Suprapubic skin (tissue), 4 donors: ENCODE measurements around the gene HOXC5. TPM values are rescaled to one million over a fixed set of nuclear protein-coding genes. Genes with fewer than 3 reads are reported as not detected.
A peak's percentile ranks its signal among the peaks of the same experiment; 100 is the strongest.

Source experiments
- DNase-seq, 2 donors: peaks; one replicate each; pipeline ENCODE4 v3.0.0-alpha.2; 2019; ENCODE audit warnings: low spot score in 2 of 2
- H3K27ac ChIP-seq: fragments of 200-600 bp; sonication (generic); one replicate; pipeline ENCODE4 v1.5.1; 2019
- H3K27me3 ChIP-seq: fragments of 200-600 bp; sonication (generic); one replicate; pipeline ENCODE4 v1.5.1; 2019
- H3K36me3 ChIP-seq: fragments of 200-600 bp; sonication (generic); one replicate; pipeline ENCODE4 v1.5.1; 2019
- H3K4me1 ChIP-seq: fragments of 200-600 bp; sonication (generic); one replicate; pipeline ENCODE4 v1.5.1; 2019
- H3K4me3 ChIP-seq: fragments of 200-600 bp; sonication (generic); one replicate; pipeline ENCODE4 v1.5.1; 2019; ENCODE audit warnings: mild to moderate bottlenecking
- H3K9me3 ChIP-seq: fragments of 200-600 bp; sonication (generic); one replicate; pipeline ENCODE4 v1.5.1; 2019
- EP300 ChIP-seq: sonication (generic); formaldehyde crosslinking; IDR thresholded peaks from one replicate; pipeline ENCODE4 v1.6.1; 2017; ENCODE audit warnings: antibody characterized with exemption
- POLR2A ChIP-seq, 2 donors: fragments of 450-650 bp; IDR thresholded peaks; one replicate each; pipeline ENCODE4 v1.6.1; 2017; ENCODE audit warnings: antibody characterized with exemption in 2 of 2, mild to moderate bottlenecking in 2 of 2, moderate library complexity in 2 of 2
- POLR2AphosphoS5 ChIP-seq, 3 donors: sonication (generic); formaldehyde crosslinking; IDR thresholded peaks; one replicate each; pipeline ENCODE4 v1.6.1; 2017; ENCODE audit warnings: antibody characterized with exemption in 3 of 3
- WGBS: methylation state at CpG from one replicate; pipeline ENCODE4 v1.1.5; 2018; 5-methylcytosine and 5-hydroxymethylcytosine counted together
- total RNA-seq, 4 donors: library from RNA; depleted of rRNA; stranded (reverse); fragments of >200 nt; gene quantifications; one replicate each; pipeline ENCODE4 v1.1.0, GENCODE V29; 2016
- TF ChIP-seq, protein P1 (sequence below), 2 donors: fragments of 200-600 bp in 1 of 2; fragments of 450-650 bp in 1 of 2; sonication (generic) in 1 of 2; IDR thresholded peaks; one replicate each; pipeline ENCODE4 v1.5.1; 2016 to 2019; ENCODE audit warnings: antibody characterized with exemption in 2 of 2, mild to moderate bottlenecking in 1 of 2, moderate library complexity in 1 of 2

Gene HOXC5
- total RNA-seq, 4 donors from 2014 or later, result 0.26 to 3.5 (median 0.49) TPM; not detected in 1

DNA sequence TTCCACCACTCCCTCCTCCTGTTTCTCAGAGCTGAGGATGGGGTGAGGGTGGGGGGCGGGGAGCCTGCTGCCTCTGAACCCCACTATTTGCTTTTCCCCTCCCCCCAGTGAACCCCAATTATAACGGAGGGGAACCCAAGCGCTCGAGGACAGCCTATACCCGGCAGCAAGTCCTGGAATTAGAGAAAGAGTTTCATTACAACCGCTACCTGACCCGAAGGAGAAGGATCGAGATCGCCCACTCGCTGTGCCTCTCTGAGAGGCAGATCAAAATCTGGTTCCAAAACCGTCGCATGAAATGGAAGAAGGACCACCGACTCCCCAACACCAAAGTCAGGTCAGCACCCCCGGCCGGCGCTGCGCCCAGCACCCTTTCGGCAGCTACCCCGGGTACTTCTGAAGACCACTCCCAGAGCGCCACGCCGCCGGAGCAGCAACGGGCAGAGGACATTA is 21.9 kb downstream of the HOXC5 start:
- DNase-seq, result no peak
- no peak overlapping the region for H3K4me3 ChIP-seq
- peaks cover 12% of the 10 kb centered on the region for H3K27me3 ChIP-seq
- peaks cover 28% of the 10 kb centered on the region for H3K4me1 ChIP-seq
- no peaks in the 10 kb centered on the region for H3K9me3 ChIP-seq
- WGBS, result 78% methylated on average over 24 of the region's 24 CpGs
- no peak overlapping the region for H3K27ac ChIP-seq
- TF ChIP-seq, protein P1, sequence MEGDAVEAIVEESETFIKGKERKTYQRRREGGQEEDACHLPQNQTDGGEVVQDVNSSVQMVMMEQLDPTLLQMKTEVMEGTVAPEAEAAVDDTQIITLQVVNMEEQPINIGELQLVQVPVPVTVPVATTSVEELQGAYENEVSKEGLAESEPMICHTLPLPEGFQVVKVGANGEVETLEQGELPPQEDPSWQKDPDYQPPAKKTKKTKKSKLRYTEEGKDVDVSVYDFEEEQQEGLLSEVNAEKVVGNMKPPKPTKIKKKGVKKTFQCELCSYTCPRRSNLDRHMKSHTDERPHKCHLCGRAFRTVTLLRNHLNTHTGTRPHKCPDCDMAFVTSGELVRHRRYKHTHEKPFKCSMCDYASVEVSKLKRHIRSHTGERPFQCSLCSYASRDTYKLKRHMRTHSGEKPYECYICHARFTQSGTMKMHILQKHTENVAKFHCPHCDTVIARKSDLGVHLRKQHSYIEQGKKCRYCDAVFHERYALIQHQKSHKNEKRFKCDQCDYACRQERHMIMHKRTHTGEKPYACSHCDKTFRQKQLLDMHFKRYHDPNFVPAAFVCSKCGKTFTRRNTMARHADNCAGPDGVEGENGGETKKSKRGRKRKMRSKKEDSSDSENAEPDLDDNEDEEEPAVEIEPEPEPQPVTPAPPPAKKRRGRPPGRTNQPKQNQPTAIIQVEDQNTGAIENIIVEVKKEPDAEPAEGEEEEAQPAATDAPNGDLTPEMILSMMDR (IDR thresholded peaks at IDR 0.05), result no peak
- no peak for TF ChIP-seq EP300
- TF ChIP-seq POLR2A (IDR thresholded peaks at IDR 0.05), result no peak
- TF ChIP-seq POLR2AphosphoS5 (IDR thresholded peaks at IDR 0.05), result no peak
- no peaks in the 10 kb centered on the region for H3K36me3 ChIP-seq

DNA sequence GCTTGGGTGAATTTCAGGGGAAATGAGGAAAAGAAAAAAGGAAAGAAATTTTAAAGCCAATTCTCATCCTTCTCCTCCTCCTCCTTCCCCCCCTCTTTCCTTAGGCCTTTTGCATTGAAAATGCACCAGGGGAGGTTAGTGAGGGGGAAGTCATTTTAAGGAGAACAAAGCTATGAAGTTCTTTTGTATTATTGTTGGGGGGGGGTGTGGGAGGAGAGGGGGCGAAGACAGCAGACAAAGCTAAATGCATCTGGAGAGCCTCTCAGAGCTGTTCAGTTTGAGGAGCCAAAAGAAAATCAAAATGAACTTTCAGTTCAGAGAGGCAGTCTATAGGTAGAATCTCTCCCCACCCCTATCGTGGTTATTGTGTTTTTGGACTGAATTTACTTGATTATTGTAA is 22.7 kb downstream of the HOXC5 start:
- TF ChIP-seq, protein P1 (IDR thresholded peaks at IDR 0.05), result no peak
- TF ChIP-seq POLR2A (IDR thresholded peaks at IDR 0.05) (no peak), POLR2AphosphoS5 (IDR thresholded peaks at IDR 0.05) (no peak), EP300 (no peak)
- no peak overlapping the region for H3K27ac ChIP-seq
- H3K4me1 ChIP-seq, result peaks cover 28% of the 10 kb centered on the region
- DNase-seq, result no peak
- no peaks in the 10 kb centered on the region for H3K9me3 ChIP-seq
- WGBS, result 81% methylated on average over 2 of the region's 2 CpGs
- no peaks in the 10 kb centered on the region for H3K36me3 ChIP-seq
- no peak overlapping the region for H3K4me3 ChIP-seq
- H3K27me3 ChIP-seq, result peaks cover 12% of the 10 kb centered on the region

DNA sequence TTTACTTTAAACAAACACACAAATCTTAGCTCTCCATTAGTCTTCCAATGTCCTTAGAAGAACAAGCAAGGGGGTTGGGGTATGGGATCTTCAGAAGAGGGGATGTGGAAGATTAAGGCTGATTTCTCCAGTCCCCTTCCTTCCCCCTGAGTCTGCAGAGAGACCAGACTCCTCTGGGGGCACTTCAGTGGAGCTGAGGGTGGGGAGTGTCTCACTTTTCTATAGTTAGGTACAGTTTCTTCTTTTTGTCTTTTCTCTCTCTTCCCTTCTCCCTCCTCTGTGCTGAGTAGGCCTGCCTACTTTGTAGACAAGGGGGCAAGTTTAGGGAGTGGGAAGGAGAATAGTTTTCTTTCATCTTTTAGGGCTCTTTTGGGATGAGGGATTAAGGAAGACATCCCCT is 23.3 kb downstream of the HOXC5 start:
- Histone ChIP-seq H3K9me3 (no peaks in the 10 kb centered on the region), H3K4me3 (no peak overlapping the region), H3K4me1 (peaks cover 24% of the 10 kb centered on the region), H3K27ac (no peak overlapping the region), H3K36me3 (no peaks in the 10 kb centered on the region), H3K27me3 (peaks cover 12% of the 10 kb centered on the region)
- DNase-seq, result no peak
- no peak for TF ChIP-seq EP300
- TF ChIP-seq POLR2AphosphoS5 (IDR thresholded peaks at IDR 0.05), result no peak
- TF ChIP-seq POLR2A (IDR thresholded peaks at IDR 0.05), result no peak

DNA sequence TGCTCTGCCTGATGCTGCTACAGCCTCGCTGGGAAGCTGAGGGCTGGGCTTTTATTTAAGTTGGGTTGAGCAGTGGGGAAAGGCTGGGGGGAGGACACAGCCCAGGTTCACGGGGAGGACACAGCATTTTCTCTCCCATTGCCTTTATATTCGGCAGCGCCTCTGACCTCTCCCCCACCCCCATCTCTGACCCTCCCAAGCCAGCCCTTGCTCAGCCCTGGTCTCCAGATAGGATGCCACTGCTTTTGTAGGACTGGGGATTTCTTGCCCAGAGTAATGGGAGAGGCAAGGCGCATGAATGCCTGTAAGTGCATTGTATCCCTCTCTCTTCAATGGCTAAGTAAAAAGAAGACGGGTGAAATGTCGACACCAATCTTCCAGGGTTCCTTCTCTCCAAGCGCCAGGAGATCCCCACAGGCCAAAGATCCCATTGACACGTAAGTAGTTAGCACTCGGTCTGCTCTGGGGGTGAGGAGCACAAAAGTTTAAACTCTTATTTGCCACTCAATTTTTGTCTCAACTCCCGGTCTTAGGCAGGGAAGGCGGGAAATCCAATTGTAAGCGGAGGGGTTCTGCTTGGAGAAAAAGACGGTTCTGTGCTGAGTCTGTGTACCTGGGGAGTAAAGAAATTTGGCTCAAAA is 25.4 kb downstream of the HOXC5 start:
- Histone ChIP-seq H3K36me3 (no peaks in the 10 kb centered on the region), H3K4me3 (no peak overlapping the region), H3K27me3 (peaks cover 5% of the 10 kb centered on the region), H3K27ac (no peak overlapping the region), H3K9me3 (no peaks in the 10 kb centered on the region), H3K4me1 (peaks cover 3% of the 10 kb centered on the region)
- DNase-seq, result peak in 1 of 2 donors; percentile 21
- TF ChIP-seq, protein P1 (IDR thresholded peaks at IDR 0.05), result no peak
- no peak for TF ChIP-seq POLR2A (IDR thresholded peaks at IDR 0.05)
- TF ChIP-seq EP300, result no peak
- TF ChIP-seq POLR2AphosphoS5 (IDR thresholded peaks at IDR 0.05), result no peak
- WGBS, result 85% methylated on average over 14 of the region's 14 CpGs

DNA sequence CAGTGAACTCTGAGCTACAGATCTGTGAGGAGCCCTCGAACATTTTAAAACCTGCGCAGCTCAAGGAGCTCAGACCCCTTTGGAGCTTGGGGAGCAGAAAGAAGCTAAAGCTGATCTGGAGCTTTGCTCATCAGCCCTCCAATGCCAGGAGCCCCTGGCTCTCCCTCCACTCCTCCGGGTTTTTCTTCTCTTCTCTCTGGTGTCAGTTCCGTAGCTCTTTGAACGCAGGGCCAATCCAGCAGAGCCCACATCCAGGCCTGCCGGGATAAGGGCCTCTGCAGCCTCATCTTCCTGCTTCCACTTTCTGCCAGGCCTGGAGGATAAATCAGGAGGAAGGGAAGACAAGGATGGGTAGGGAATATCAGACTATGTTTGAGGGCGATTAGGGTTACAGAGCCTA is 26.8 kb downstream of the HOXC5 start:
- Histone ChIP-seq H3K27ac (no peak overlapping the region), H3K36me3 (no peaks in the 10 kb centered on the region), H3K4me3 (no peak overlapping the region), H3K9me3 (no peaks in the 10 kb centered on the region), H3K27me3 (no peaks in the 10 kb centered on the region), H3K4me1 (no peaks in the 10 kb centered on the region)
- WGBS, result 65% methylated on average over 7 of the region's 7 CpGs
- TF ChIP-seq POLR2AphosphoS5 (IDR thresholded peaks at IDR 0.05), result no peak
- TF ChIP-seq EP300, result no peak
- TF ChIP-seq POLR2A (IDR thresholded peaks at IDR 0.05), result no peak
- TF ChIP-seq, protein P1 (IDR thresholded peaks at IDR 0.05), result no peak
- peak in 1 of 2 donors; percentile 21 for DNase-seq
